ENCODE data around the gene C16orf92.
A peak's percentile ranks its signal among the peaks of the same experiment; 100 is the strongest.

C16orf92 gene

DNA sequence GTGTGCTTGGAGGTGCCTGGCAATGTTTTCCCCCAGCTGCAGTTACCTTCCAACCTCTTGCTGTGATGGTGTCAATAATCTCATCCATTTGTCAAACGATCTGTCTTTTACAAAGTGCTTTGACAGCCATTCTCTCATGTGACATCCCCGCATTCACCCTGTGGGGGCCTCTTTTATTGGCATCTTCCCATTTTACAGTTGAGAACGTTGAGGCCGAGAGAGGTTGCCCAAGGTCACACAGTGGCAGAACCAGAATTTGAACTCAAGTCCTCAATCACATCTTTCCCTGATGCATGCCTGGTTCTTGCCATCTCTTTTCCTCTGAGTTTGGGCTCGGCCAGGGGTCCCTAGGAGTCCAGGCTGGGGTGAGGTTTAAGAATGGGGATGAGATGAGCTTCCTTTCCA is 47.9 kb upstream of the C16orf92 start:
- H3K27me3 ChIP-seq (ENCODE audit: low read length): no peaks in the 10 kb centered on the region
- peak overlapping the region; percentile 97 for H3K9ac ChIP-seq (ENCODE audit: low read length)
- H3K9me2 ChIP-seq (replicated peaks; ENCODE audit: insufficient read depth, low read length): no peaks in the 10 kb centered on the region
- H3K27ac ChIP-seq (ENCODE audit: low read depth, low read length): peak overlapping the region; percentile 8
- H2AFZ ChIP-seq (ENCODE audit: low read depth, low read length, severe bottlenecking): no peak overlapping the region
- 0 out of 2 replicates have a peak, but pooled peaks cover 4% of the 10 kb centered on the region for H3K36me3 ChIP-seq (ENCODE audit: low read length)
- H3K4me2 ChIP-seq (ENCODE audit: low read depth, low read length, poor library complexity, severe bottlenecking): peak overlapping the region; percentile 78
- TF ChIP-seq, protein P1, sequence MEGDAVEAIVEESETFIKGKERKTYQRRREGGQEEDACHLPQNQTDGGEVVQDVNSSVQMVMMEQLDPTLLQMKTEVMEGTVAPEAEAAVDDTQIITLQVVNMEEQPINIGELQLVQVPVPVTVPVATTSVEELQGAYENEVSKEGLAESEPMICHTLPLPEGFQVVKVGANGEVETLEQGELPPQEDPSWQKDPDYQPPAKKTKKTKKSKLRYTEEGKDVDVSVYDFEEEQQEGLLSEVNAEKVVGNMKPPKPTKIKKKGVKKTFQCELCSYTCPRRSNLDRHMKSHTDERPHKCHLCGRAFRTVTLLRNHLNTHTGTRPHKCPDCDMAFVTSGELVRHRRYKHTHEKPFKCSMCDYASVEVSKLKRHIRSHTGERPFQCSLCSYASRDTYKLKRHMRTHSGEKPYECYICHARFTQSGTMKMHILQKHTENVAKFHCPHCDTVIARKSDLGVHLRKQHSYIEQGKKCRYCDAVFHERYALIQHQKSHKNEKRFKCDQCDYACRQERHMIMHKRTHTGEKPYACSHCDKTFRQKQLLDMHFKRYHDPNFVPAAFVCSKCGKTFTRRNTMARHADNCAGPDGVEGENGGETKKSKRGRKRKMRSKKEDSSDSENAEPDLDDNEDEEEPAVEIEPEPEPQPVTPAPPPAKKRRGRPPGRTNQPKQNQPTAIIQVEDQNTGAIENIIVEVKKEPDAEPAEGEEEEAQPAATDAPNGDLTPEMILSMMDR (IDR thresholded peaks at IDR 0.05; ENCODE audit: insufficient read depth, low read length, poor library complexity, severe bottlenecking): no peak
- no peak for TF ChIP-seq EZH2phosphoT487 (conservative IDR thresholded peaks at IDR 0.05; ENCODE audit: low read length)
- peaks cover 16% of the 10 kb centered on the region for H3F3A ChIP-seq (ENCODE audit: insufficient read depth)
- H3K4me3 ChIP-seq (ENCODE audit: insufficient read depth, low read length, poor library complexity, severe bottlenecking): peak overlapping the region; percentile 82
- H3K9me3 ChIP-seq (ENCODE audit: insufficient read depth, low read length): no peaks in the 10 kb centered on the region
- no peaks in the 10 kb centered on the region for H4K20me1 ChIP-seq (ENCODE audit: low read depth, low read length)
- peaks cover 37% of the 10 kb centered on the region for H3K79me2 ChIP-seq (ENCODE audit: insufficient read depth, low read length)

DNA sequence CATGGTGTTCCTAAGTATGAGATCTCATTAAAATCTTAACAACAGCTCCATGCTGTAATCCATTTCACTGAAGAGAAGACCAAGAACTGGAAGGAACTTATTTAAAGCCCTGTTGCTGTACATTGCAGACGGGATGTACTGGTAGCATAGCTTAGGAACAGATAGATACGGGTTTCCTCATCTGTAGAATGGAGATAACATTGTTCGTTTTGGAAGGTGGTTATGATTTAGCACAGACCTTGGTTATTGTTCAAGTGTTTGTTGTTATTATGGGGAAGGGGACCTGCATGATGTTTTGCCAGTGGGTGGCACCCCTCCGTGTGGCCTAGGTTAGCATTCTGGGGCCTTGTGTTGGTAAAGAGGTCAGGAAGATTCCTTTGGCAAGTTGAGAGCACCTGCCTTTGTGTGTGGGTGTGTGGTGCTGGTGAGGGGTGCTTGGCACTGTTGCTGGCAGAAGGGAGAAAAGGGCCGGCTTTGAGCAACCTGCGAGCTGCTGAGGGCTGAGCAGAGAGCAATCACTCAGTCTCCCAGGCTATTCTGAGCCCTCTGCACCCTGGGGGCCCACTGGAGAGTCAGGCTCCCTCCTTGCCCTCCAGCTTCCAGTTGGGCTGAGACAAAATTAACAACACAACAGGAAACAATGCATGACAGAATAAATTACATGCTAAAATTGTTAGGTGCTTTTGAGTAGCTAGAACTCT is 47.0 kb upstream of the C16orf92 start:
- Histone ChIP-seq H3K79me2 (ENCODE audit: insufficient read depth, low read length) (peaks cover 37% of the 10 kb centered on the region), H3K27me3 (ENCODE audit: low read length) (no peaks in the 10 kb centered on the region), H3K4me3 (ENCODE audit: insufficient read depth, low read length, poor library complexity, severe bottlenecking) (peak overlapping the region; percentile 82), H4K20me1 (ENCODE audit: low read depth, low read length) (no peaks in the 10 kb centered on the region), H3K27ac (ENCODE audit: low read depth, low read length) (peak overlapping the region; percentile 8; the same call in 1 of the 2 replicates), H3K9me2 (replicated peaks; ENCODE audit: insufficient read depth, low read length) (no peaks in the 10 kb centered on the region), H2AFZ (ENCODE audit: low read depth, low read length, severe bottlenecking) (no peak overlapping the region), H3F3A (ENCODE audit: insufficient read depth) (peaks cover 16% of the 10 kb centered on the region), H3K9ac (ENCODE audit: low read length) (peak overlapping the region; percentile 97), H3K4me2 (ENCODE audit: low read depth, low read length, poor library complexity, severe bottlenecking) (peak overlapping the region; percentile 78), H3K36me3 (ENCODE audit: low read length) (0 out of 2 replicates have a peak, but pooled peaks cover 4% of the 10 kb centered on the region), H3K9me3 (ENCODE audit: insufficient read depth, low read length) (no peaks in the 10 kb centered on the region)
- TF ChIP-seq, protein P1 (IDR thresholded peaks at IDR 0.05; ENCODE audit: insufficient read depth, low read length, poor library complexity, severe bottlenecking): no peak
- TF ChIP-seq EZH2phosphoT487 (conservative IDR thresholded peaks at IDR 0.05; ENCODE audit: low read length): no peak

DNA sequence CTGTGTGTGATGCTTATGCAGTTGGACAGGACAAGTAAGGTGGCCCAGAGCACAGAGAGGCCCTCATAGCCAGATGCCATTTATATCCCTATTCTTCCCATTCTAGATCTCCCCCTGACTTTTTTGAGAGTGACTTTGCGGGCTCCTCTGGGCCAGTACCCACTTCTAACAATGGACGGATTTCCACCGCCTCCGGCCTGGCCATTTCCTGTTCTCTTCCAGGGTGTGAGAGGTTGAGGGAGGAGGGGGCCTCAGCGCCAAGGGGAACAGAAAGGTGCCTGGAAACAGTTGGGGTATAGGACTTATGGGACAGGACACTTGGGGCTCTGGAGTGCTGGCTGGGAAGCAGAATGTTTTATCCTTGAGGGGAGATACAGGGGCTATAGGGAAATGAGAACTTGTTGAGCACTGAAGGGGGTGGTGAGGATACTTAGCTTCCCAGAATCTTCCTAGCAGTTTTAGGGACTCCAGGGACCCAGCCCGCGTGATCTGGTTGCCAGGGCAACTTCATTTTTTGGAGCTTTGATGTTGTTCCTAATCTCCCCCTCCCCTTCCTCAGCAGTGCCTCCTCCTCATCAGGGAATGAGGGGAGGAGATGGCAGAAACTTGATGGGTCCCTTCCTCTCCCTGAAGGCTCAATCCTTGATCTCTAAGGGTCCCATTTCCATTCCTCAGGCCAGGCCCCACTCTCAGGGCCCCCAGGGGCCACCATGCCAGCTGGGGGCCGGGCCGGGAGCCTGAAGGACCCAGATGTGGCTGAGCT is 45.8 kb upstream of the C16orf92 start:
- Histone ChIP-seq H3K4me3 (ENCODE audit: insufficient read depth, low read length, poor library complexity, severe bottlenecking) (no peak overlapping the region), H3K27ac (ENCODE audit: low read depth, low read length) (no peak overlapping the region), H3K27me3 (ENCODE audit: low read length) (no peaks in the 10 kb centered on the region), H3K4me2 (ENCODE audit: low read depth, low read length, poor library complexity, severe bottlenecking) (no peak overlapping the region), H4K20me1 (ENCODE audit: low read depth, low read length) (no peaks in the 10 kb centered on the region), H3K36me3 (ENCODE audit: low read length) (0 out of 2 replicates have a peak, but pooled peaks cover 4% of the 10 kb centered on the region), H3K9me3 (ENCODE audit: insufficient read depth, low read length) (no peaks in the 10 kb centered on the region), H3F3A (ENCODE audit: insufficient read depth) (peaks cover 9% of the 10 kb centered on the region), H2AFZ (ENCODE audit: low read depth, low read length, severe bottlenecking) (no peak overlapping the region), H3K9me2 (replicated peaks; ENCODE audit: insufficient read depth, low read length) (no peaks in the 10 kb centered on the region), H3K9ac (ENCODE audit: low read length) (no peak overlapping the region), H3K79me2 (ENCODE audit: insufficient read depth, low read length) (peaks cover 37% of the 10 kb centered on the region)
- TF ChIP-seq, protein P1 (IDR thresholded peaks at IDR 0.05; ENCODE audit: insufficient read depth, low read length, poor library complexity, severe bottlenecking): no peak
- no peak for TF ChIP-seq EZH2phosphoT487 (conservative IDR thresholded peaks at IDR 0.05; ENCODE audit: low read length)
